ENCODE measurements around the gene PDE4D.

Gene PDE4D

GRCh38 chr5:59458321-59458720 lies 435.2 kb downstream of the PDE4D start:
- TF ChIP-seq GABPA (IDR thresholded peaks at IDR 0.05; ENCODE audit: low read depth) (no peak), POLR2AphosphoS5 (IDR thresholded peaks at IDR 0.05; ENCODE audit: low read depth) (no peak), CTCF (IDR thresholded peaks at IDR 0.05; ENCODE audit: insufficient read depth, low read length) (no peak), SPI1 (IDR thresholded peaks at IDR 0.05; ENCODE audit: borderline replicate concordance, low read depth) (no peak), REST (IDR thresholded peaks at IDR 0.05; ENCODE audit: insufficient replicate concordance, low read depth) (no peak)
- H3K27ac ChIP-seq (replicated peaks) = no peak overlapping the region
- DNase-seq (ENCODE audit: low read depth in 1 of 2, low spot score in 1 of 2) = no peak
- no peaks in the 10 kb centered on the region for H3K27me3 ChIP-seq (ENCODE audit: insufficient read depth, poor library complexity, severe bottlenecking)
- no peak overlapping the region for H3K4me3 ChIP-seq (replicated peaks; ENCODE audit: insufficient read depth, low read length)

- peak in 1 of 2 experiments; percentile 0 for DNase-seq (ENCODE audit: low read depth in 1 of 2, low spot score in 1 of 2)
- no peak overlapping the region for H3K27ac ChIP-seq (replicated peaks)
- TF ChIP-seq REST (IDR thresholded peaks at IDR 0.05; ENCODE audit: insufficient replicate concordance, low read depth) (no peak), POLR2AphosphoS5 (IDR thresholded peaks at IDR 0.05; ENCODE audit: low read depth) (no peak), CTCF (IDR thresholded peaks at IDR 0.05; ENCODE audit: insufficient read depth, low read length) (no peak), SPI1 (IDR thresholded peaks at IDR 0.05; ENCODE audit: borderline replicate concordance, low read depth) (no peak), GABPA (IDR thresholded peaks at IDR 0.05; ENCODE audit: low read depth) (no peak)
- H3K27me3 ChIP-seq (ENCODE audit: insufficient read depth, poor library complexity, severe bottlenecking) = no peaks in the 10 kb centered on the region
- H3K4me3 ChIP-seq (replicated peaks; ENCODE audit: insufficient read depth, low read length) = no peak overlapping the region
These were observed 443.5 kb downstream of the PDE4D start for GRCh38 chr5:59449905-59450644.

GRCh38 chr5:59446356-59446755 lies 447.2 kb downstream of the PDE4D start:
- no peak overlapping the region for H3K27ac ChIP-seq (replicated peaks)
- no peak for TF ChIP-seq REST (IDR thresholded peaks at IDR 0.05; ENCODE audit: insufficient replicate concordance, low read depth)
- TF ChIP-seq SPI1 (IDR thresholded peaks at IDR 0.05; ENCODE audit: borderline replicate concordance, low read depth) = no peak
- no peak for TF ChIP-seq GABPA (IDR thresholded peaks at IDR 0.05; ENCODE audit: low read depth)
- no peak for TF ChIP-seq POLR2AphosphoS5 (IDR thresholded peaks at IDR 0.05; ENCODE audit: low read depth)
- no peak for TF ChIP-seq CTCF (IDR thresholded peaks at IDR 0.05; ENCODE audit: insufficient read depth, low read length)
- H3K4me3 ChIP-seq (replicated peaks; ENCODE audit: insufficient read depth, low read length) = no peak overlapping the region
- no peaks in the 10 kb centered on the region for H3K27me3 ChIP-seq (ENCODE audit: insufficient read depth, poor library complexity, severe bottlenecking)
- DNase-seq (ENCODE audit: low read depth in 1 of 2, low spot score in 1 of 2) = no peak
